Measurements from ENCODE around the gene HECTD2. TPM values are rescaled to one million over a fixed set of nuclear protein-coding genes. Genes with fewer than 3 reads are reported as not detected.
"Not testable (repeated sequence)": the region's sequence is repeated elsewhere in the genome, so short reads cannot be mapped to it uniquely, and the experiment has no call there.

The HECTD2 gene
- total RNA-seq, 1 donor from 2014 or later: 5.5 TPM

DNA sequence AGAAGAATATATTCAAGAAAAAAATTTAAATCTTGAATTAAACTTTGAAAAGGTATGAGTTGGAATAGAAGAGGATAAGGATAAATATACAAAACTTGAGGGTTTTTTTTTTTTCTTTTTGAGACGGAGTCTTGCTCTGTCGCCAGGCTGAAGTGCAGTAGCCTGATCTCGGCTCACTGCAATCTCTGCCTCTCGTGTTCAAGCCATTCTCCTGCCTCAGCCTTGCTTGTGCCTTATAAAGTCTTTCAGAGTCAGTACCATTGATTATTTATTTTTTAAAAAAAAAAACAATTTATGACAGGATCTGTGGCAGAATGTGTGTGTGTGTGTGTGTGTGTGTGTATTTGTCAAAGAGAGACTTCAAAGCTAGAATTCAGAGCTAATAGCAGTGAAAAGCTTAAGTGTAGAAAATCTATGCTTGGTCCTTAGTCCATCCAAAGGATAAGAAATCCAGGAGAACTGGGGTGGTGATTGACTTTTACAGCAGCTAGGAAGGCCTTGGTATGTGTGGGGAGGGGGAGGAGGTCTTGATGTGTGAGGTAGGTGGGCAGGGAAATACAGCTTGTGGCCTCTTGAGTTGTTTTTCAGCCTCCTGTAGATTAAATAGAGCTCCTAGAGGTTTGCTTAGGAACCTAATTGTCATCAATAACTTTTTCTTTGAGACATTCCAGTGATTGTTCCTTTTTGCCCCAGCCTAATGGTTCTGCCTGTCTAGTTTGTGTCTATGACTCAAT lies 2.4 kb downstream of the HECTD2 start:
- ATAC-seq: no peak

DNA sequence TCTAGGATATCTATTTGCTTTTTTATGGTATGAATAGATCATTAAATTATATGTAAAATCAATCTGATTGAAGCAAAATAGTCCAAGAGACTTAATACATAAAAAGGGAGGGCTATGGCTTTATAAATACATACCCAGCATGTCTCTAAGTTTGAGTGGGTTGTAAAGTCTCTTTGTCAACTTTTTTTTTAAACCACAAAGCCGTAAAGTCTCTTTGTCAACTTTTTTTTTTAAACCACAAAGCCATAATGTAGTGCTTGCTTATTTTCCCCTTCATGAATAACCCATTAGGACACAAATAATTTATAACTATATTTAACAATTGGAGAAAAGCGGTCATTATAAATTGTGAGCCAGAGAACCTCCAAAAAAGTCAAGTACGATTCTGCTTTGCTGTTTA lies 5.7 kb downstream of the HECTD2 start:
- no peak for ATAC-seq

DNA sequence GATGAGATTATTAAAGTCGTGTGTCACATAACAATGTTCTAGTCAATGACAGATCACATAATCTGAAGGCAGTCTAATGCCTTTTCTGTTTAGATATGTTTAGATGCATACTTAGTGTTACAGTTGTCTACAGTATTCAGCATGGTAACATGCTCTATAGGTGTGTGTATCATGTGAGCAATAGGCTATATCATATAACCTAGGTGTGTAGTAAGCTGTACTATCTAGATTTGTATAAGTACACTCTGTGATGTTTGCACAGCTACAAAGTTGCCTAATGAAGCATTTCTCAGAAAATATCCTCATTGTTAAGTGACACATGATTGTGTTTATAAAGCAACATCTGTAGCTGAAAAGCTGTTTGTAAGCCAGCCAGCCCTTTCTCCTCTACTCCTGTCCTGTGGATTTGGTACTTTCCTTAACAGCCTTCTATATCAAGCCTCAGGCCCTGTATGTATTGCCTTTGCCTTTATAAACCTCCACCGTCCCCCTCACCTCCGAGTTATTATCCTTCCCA lies 6.3 kb downstream of the HECTD2 start:
- ATAC-seq: no peak

DNA sequence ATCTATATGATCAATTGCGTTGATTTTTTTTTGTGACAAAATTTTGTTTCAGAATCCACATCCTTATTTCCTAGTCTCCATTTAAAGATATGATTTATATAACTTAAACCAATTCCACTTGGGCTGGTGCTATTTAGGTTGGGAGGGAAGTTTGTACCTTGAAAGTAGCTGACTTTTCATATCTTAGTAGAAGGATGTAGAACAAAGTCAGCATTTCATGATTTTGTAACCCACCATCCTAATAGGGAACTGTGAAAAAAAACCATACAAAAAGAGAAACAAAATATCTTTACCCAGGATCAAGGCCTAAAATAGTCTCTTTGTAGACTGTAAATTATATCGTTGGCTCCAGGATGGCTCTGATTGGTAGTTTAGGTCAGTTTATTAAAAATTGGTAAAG lies 8.3 kb downstream of the HECTD2 start:
- no peak for ATAC-seq

DNA sequence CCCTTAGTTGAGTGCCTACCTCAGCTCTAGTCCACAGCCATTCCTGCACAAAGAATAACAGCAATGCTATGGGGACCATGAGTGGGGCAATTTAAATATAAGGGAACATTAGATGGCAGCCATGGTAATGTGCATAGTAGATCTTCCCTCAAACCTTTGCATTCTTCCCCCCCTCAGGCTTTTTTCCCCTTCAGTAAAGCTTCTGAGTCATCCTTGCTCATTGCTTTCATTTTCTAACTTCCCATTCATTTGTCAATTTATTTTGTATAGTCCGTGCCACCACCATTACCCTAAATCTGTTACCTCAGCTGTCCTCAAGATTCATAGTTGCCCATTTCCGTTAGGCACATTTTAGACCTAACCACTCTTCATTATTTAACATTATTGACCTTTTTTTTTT lies 10.7 kb downstream of the HECTD2 start:
- no peak for ATAC-seq

DNA sequence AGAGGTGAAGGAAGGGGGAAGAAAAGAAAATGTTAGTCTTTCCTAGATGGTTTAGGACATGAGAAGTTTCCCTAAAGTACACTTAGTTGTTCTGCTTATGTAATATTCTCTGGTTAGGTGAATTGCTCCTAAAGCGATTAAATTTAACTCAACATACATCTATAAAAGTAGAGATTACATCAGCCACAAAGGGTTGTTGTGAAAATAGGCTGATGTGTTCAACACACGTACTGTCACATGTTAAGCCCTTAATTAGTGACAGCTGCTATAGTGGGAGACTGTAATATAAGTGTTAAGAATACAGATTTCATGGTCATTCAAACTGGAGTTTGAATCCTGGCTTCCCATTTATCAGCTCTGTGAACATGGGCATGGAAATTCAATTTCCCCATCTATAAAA lies 12.8 kb downstream of the HECTD2 start:
- no peak for ATAC-seq

DNA sequence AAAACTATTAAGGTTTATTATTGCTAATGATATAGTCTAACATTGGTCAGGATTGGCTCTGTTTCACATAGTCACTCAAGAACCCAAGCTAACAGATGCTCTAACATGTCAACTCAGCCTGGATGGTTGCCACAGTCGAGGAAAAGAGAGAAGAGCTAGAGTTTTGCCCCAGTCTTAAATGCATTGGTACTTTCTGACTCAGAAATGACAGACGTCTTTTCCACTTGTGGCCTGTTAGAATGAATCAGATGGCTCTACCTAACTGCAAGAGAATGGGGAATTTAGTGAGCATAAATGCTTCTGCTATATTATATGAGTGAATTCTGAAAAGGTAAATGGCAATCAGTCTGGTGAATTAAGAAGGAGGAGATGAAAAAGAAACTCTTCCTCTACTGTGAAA lies 13.9 kb downstream of the HECTD2 start:
- no peak for ATAC-seq

DNA sequence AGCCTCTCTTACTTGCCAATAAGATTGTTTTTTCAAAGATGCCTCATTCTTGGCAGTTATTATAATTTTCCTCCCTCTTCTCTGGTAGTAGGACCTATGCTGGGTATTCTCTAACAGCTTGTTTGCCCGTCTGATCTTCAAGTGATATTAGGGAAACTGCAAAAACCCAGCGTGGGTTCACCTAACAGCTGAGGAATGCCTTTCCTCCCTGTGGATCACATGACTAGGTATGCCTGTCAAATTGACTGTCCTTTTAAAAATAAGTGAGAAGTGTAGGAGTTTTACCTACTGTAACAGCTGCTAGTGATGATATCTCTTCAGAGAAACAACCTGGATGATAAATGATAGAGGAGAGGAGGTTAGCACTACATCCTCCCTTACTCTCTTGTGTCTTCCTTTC lies 22.0 kb downstream of the HECTD2 start:
- no peak for ATAC-seq

DNA sequence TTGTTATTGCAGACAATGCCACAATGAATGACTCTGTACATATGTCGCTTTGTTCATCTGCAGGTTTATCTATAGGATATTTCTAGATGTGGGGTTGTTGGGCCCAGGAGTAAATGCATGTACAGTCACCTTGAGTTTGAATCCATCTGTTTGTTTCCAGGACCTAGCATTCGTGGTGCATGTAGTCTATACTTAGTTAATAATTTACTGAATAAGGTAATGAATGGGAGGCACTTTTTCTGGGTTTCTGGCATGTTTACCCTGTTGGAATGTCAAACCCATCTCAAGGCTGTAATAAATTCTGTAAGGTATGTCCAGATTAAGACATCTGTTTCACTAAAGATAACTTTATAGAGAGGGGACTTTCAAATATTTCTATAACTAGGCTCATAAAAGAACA lies 23.5 kb downstream of the HECTD2 start:
- ATAC-seq: no peak

DNA sequence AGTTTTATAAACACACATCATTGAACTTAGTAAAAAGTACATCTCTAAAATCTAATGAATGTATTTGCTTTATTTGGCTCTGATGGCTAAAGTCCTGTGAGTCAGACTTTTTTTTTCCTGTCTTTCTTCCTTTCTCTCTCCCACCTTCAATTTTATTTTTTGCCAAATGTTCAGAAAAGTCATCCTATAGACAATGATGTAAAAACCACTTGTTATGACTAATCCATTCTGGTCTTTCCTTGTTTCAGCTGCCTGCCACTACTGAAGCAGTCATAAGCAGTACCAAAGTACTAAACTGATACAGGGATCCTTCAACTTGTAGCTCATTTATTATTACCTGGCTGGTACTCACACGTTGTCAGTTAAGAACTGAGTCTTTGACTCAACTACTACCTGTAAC lies 23.9 kb downstream of the HECTD2 start:
- ATAC-seq: no peak

DNA sequence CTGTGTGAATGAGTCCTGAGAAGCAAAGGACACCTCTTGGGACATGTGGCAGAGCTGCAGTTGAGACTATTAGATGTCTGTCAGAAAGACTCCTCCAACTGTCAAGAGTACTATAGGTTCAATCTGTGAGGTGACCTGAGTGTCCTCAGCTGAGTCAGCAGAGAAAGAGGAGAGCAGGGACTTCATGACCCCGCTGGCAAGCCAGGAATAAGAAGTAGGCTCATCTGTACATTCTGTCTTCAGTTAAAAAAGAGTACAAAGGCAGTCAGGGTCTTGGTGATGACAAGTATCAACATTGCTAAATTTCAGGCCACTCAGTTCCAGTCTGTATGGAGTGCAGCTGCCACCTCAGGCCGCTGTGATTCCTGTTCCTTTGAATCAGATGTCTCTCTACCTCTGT lies 25.1 kb downstream of the HECTD2 start:
- no peak for ATAC-seq

DNA sequence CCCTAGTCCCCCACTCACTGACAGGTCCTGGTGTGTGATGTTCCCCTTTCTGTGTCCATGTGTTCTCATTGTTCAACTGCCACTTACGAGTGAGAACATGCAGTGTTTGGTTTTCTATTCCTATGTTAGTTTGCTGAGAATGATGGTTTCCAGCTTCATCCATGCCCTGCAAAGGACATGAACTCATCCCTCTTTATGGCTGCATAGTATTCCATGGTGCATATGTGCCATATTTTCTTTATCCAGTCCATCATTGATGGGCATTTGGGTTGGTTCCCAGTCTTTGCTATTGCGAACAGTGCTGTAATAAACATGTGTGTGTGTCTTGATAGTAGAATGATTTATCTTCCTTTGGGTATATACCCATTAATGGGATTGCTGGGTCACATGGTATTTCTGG lies 28.1 kb downstream of the HECTD2 start:
- ATAC-seq: not testable (repeated sequence)

DNA sequence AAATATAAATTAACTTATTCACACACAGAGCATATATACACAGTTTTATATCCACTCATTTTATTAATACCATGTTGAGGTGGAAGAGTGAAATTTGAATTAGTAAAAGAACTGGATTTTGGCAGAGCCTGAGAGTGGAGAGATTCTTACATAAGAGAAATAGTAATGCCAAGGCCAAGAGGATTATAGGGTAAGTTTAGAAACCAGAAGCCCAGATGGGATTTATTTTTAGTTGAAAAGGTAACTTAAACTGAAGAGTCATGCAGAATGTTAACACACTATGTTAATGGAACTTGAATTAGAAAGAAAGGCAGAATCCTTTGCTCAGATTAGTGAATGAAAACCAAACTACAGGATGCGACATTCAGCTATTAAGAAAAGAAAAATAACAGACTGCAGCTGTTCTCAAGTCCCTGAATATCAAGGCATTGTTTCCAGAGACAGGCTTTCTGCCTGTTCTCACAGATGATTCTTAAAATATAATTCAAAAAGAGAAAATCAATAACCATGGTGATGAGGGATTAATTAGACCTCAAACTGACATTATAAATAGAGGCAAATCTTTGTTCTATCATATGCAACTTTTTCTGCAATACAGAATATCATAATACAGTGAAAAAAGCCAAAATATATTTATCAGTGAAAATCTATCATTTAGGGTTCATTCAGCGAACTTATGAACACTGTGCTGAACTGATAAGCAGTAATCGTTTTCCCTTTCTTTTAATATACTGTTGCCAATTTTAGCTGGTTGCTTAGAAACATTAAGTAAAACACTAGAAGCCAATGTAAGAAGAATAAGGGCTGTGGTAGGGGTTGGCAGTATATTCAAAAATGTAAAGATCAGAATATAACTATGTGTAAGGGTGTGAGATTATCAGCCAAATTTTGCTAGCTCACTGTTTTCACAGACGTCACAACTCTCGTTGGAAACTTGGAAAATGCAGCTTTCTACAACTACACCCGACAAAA lies 34.4 kb downstream of the HECTD2 start:
- no peak for ATAC-seq

DNA sequence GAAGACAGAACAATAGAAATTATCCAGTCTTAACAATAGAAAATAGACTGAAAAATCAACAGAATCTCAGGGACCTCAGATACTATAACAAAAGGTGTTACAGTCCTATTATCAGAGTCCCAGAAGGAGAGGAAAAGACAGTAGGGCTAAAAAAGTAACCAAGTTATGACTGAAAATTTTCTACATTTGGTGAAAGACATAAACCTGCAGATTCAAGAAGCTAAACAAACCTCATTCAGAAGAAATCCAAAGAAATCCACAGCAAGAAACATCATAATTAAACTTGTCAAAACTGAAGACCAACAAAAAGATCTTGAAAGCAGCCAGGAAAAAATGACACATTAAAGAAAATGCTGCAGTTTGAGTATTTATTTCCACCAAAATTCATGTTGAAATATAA lies 41.9 kb downstream of the HECTD2 start:
- no peak for ATAC-seq

DNA sequence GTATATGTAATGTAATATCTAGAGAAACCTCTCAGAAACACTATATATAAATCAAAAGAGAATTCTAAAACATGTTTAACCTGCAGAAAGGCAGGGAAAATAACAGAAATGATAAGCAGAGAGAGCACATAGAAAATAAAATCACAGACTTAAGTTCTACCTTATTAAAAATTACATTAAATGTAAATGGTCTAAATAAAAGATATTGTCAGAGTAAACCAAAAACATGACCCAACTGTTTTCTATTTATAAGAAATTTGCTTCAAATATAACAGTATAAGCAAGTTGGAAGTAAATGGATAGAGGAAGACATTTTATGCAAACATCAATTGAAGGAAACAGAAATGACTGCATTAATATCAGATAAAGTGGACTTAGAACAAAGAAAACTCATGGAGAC lies 43.4 kb downstream of the HECTD2 start:
- no peak for ATAC-seq

DNA sequence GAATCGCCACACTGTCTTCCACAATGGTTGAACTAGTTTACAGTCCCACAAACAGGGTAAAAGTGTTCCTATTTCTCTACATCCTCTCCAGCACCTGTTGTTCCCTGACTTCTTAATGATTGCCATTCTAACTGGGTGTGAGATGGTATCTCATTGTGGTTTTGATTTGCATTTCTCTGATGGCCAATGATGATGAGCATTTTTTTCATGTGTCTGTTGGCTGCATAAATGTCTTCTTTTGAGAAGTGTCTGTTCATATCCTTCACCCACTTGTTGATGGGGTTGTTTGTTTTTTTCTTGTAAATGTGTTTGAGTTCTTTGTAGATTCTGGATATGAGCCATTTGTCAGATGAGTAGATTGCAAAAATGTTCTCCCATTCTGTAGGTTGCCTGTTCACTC lies 45.0 kb downstream of the HECTD2 start:
- ATAC-seq: not testable (repeated sequence)

DNA sequence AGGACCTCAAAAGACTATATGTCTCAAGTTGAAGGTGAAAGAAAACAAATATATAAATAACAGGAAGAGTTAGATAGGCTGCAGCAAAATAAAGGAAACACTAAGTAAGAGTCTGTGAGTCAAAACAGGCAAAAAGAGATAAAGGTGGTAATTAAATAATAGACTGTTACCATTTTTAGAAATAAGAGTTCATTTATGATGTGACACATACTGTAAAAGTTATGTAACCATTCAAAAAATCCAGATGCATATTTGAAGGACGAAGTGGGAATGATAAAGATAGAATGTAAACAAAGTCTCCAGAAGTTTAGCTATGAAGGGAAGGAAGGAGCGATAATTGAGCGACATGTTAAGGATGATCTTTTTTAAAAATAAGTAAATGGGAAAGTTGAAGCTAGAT lies 50.5 kb downstream of the HECTD2 start:
- no peak for ATAC-seq

DNA sequence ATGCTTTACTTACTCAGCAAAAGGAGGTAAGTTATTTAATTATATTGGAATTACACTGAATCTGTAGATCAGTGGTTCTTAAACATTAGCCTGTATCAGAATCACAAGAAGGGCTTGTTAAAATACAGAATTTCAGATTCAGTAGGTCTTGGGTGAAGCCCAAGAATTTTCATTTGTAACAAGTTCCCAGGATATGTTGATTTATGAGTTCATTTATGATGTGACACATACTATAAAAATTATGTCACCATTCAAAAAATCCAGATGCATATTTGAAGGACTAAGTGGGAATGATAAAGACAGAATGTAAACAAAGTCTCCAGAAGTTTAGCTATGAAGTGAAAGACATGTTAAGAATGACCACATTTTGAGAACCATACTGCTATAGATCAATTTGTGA lies 52.3 kb downstream of the HECTD2 start:
- ATAC-seq: no peak

DNA sequence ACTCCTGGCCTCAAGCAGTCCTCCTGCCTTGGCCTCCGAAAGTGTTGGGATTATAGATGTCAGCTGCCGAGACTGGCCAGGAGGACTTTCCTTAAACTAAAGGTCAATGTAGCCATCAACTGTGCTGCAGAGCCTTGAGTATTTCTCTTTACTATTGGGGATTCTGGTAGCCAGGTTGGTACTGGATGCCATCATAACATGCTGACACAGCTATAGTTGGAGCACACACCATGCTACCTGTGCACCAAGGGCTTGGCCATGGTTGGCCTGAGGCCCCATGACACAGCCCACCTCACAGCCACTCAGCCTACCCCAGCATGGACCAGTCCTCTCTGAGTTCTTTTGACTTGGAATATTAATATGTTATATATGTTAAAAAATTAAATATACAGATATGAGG lies 54.4 kb downstream of the HECTD2 start:
- ATAC-seq: no peak

DNA sequence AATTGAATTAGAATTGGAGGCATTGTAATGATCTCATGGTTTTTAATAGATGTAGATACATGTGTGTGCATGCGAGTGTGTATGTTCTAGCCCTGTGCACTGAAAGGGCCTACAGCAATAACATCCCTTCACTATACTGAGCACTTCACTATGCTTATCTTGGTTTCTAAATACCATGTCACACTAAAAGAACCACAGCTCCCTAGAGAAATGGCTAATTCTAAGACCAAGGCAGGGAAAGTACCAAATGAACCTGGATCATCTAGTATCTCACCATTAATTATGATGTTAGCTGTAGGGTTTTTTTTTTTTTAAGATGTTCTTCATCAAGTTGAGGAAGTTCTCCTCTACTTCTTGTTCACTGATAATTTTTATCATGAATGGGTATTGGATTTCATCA lies 55.1 kb downstream of the HECTD2 start:
- ATAC-seq: no peak

DNA sequence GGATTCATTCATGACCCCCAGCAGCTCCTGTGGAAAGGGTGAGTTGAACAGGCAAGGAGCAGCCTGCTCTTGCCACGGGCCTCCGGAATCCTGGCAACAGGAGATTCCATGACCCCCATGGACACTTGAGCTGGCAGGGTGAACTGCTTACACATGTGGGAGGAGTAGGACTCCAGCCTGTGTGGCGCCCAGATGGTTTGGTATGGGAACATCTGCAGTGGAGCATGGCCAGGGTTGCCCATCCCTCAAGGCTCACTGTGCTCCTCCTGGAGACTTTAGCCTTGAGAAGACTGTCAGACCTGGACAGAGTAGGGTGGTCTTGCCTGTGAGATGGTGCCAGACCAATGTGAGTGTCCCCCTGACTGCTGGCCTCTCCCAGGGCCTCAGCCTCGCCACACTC lies 57.0 kb downstream of the HECTD2 start:
- ATAC-seq: no peak

DNA sequence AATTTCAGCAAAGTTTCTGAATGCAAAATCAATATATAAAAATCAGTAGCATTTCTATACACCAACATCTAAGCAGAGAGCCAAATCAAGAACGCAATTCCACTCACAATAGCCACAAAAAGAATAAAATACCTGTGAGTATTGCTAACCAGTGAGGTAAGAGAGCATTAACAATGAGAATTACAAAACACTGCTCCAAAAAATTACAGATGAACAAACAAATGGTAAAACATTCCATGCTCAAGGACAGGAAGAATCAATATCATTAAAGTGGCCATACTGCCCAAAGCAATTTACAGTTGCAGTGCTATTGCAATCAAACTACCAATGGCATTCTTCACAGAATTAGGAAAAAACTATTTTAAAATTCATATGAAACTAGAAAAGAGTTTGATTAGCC lies 61.5 kb downstream of the HECTD2 start:
- ATAC-seq: no peak

DNA sequence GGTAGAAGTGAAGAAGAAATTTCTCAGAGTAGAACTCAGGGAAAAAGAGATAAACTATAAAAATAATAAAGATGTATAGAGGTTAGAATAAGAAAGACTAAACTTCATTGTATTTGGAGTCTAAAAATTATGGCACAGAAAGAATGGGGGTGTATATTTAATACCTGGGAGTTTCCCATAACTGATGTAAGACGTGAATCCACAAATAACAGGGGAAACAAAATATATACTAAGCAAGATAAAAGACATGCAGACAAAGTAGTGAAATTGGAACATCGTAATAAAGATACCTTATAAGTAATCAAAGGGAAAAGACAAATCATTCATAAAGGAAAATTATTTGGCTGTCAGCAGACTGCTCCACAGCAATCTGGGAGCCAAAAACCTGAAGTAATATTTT lies 62.8 kb downstream of the HECTD2 start:
- ATAC-seq: no peak

DNA sequence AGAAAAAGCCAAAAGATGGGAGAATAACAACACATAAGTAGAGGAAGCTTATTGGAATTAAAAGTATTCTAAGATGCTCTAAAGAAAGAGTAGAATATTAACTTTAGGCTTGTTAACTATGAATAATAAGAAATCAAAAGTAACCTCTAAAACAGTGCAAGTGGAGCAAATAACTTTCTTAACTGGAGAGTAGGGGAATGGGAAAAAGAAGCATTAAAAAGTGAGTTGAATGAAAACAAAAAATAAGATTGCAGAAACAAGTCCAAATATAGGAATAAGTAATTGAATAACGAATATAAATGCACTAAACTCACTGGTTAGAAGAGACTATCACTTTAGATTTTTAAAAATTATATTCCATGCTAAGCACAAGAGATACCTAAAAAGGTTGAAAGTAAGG lies 63.9 kb downstream of the HECTD2 start:
- no peak for ATAC-seq

All from esophagus mucosa (tissue), 1 donor.